Ammon's horn (tissue), 1 donor: ENCODE results near the gene C3orf20.

ENCODE experiments used
- DNase-seq: peaks from one replicate; pipeline ENCODE4 v3.0.0-alpha.2; 2016; ENCODE audit warnings: low spot score

Gene C3orf20

DNA sequence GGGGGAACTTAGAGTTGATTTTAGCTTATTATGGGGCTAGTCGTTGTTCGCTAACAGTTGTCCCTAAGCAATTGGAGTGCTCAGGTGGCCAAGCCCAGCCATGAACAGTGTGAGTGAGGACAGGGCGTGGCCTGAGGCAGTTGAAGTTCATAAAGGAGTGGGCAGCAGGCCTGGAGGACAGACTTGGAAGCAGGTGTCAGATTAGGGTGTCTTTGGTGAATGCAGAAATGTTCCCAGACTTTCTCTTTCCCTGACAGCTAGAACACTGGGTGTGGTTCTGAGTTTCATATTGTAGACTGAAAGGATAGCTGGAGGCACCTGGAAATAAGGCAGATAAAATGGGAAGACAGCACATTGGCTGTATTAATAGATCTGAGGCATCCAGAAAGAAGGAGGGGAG, 84.0 kb downstream of the C3orf20 start:
- DNase-seq = no peak

DNA sequence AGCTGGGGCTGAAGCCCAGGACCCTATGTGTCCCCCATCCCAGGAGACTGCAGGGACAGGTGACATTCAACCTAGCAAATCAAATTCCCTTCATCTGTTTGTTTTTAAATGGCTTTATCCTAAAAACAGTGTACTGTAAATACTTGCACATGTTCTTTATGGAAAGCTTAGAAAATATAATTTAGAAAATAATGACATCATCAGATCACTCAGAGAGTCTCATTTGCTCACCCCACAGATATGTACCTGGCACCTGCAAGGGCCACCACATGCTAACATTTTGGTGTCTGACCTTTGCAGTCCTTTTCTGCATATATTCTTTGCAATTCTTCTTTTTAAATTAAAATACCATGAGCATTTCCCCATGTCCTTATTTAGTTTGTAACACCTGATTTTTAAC, 85.2 kb downstream of the C3orf20 start:
- no peak for DNase-seq

DNA sequence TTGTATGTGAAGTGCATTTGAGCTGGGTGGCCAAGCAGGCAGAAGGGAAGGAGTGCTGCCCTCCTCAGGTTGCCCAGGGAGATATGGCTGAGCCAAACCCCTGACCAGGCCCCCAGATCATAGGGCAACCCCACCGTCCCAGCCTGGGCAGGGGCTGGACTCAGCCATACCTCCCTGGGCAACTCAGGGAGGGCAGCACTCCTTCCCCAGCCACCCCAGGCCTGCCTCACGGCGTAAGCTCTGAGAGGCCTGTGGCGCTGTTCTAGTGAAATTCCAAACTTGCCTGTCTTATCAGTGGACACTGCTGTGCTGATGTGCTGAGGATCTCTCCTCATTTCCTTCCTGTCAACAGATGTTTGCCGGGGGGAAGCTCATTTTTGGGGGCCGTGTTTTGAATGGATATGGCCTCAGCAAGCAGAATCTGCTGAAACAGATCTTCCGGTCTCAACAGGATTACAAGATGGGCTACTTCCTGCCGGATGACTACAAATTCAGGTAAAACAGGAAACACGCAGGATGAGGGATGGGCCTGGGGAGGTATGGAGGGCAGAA, 86.3 kb downstream of the C3orf20 start:
- DNase-seq = no peak

DNA sequence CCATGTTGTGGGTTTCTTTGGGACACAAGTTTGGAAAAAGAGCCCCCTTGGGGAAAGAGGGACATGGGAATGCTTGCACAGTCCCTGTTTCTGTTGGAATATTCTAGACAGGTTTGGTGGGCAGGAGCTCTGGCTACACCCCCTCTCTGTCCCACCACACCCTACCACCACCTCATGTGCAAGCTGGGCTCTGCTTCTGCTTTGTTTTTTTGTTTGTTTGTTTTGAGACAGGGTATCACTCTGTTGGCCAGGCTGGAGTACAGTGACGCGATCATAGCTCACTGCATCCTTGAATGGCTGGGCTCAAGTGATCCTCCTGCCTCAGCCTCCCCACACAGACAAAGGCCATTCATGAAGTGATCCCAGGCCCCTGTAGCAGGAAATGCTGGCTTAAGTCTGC, 86.9 kb downstream of the C3orf20 start:
- no peak for DNase-seq

DNA sequence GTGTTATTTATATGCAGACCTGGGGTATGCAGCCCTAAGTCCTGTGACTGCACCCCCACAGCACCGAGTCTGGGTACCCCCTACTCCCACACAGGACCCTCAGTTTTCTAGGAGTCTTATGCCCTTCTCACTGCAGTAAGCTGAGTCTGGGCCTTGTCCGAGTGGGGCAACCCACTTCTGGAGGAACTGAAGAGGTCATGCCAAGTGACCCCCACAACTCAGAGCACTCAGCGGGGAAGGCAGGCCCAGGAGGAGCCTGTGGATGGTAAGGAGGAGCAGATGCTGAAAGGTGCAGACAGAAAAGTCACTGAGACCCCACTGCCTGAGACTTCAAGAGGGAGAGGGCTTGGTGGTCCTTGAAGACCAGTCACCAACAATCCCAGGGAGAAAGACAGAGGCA, 87.8 kb downstream of the C3orf20 start:
- DNase-seq = no peak

DNA sequence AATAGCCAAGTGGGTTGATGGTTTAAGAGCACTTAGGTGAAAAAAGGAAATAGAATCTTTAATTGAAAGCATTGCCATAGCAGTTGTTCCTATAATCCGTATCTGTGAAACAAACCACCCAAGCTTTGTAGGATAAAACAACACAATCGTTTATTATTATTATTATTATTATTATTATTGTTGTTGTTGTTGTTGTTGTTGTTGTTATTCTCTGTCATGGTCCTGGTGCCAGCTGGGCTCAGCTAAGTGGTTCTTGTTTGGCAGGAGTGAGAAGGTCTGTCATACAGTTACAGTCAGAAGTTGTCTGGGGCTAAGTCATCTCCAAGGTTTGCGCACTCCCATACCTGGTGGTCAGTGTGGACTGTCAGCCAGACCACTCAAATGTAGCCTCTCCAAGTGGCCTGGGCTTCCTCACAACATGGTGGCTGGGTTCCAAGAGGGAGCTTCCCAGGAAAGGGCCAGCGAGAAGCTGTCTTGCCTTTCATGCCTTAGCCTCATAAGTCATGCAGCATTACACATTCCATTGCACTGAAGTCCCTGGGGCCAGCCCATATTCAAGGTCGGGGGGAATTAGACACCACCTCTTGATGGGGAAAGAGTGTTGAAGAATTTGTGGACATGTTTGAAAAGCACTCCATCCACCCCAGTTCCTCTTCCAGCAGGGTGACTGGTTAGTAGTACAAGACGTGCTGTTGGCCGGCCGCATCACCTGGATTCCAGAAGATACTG, 89.6 kb downstream of the C3orf20 start:
- DNase-seq = no peak

DNA sequence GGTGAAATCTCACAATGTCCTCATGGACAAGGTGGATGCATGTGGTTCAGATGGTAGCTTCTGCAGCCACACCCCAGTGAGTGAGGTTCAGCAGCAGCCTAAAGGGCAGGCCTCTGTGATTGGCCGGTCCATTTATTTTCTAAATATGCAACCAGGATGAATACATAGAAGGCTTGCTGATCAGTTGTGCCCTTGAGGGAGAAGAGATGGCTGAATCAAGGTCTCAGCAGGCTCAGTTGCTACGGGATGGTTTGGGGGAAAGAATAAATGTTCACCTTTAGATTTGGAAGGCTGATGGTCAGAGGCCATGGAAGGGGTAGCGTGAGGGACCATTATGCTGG, 90.1 kb downstream of the C3orf20 start:
- DNase-seq = no peak

DNA sequence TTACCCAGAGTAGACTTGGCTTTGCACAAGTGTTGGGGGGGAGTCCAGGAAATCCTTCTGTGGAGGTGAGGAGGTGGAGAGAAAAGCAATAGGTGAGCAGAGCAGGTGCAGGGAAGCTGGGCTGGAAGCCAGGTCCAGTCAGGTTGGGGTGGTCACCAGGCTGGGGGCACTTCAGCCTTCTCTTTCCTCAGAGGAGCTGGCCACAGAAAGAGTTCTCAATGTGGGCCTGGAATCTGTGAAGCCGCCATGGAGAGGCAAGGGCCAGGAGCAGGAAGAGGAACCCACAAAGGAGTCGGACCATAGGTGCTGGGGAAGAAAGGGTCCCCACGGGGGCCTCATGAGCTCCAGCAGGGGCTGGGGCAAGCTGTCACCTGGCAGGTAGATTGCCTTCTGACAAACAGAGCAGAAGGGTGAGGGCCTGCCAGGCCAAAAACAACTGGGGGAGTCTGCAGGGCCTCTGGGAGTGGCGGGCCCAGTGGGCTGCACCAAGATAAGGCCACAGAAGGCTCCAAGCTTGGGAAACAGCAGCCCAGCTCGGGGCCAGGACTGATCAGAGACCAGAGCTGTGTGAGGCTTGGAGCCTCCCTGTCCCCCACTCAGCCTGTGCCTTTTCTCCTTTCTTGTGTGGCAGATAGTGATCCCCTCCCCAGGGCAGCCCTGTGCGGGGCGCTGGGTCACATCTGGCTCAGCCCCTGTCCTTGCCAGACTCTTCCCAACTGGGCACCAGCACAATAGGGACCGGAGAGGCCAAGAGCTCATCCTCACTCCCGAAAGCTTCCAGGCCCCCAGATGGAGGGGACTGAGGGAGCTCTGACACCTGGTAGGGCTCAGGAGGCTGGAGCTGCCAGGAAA, 90.9 kb downstream of the C3orf20 start:
- no peak for DNase-seq

DNA sequence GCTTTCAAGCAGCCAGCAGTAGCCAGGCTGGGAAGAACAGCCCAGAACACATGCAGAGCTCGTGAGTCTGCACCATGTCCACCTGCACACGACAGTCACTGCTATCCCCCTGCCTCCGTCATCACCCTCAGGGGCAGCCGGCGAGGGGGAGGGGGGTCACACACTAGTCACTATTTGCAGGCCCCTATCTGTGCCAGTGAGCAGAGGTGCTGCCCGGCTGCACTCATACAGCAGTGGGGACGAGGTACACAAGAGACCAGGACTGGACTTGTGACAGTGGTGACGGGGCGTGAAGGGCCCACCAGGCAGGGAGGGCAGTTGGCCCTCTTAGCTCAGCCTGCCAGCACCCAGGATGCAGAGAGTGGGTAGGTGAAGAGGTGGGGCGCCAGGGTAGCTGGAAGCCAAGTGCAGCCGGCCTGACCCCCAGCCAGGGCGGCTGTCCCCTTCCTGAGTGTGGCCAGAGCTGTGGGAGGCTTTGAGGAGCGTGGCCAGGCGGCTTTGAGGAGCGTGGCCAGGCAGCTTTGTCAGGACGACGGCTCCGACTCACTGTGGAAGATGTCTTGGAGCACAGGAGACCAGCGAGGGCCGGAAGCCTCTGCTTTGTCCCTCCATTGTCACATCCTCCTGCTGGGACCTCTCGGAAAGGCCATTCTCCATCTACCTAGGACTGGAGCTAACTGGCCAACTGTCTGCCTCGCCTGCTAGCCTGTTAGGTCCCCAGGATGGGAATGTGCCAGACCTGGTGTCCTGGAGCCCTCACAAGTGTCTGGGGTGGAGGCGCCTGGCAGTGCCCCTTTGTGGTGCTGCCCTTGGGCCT, 91.7 kb downstream of the C3orf20 start:
- DNase-seq = no peak

DNA sequence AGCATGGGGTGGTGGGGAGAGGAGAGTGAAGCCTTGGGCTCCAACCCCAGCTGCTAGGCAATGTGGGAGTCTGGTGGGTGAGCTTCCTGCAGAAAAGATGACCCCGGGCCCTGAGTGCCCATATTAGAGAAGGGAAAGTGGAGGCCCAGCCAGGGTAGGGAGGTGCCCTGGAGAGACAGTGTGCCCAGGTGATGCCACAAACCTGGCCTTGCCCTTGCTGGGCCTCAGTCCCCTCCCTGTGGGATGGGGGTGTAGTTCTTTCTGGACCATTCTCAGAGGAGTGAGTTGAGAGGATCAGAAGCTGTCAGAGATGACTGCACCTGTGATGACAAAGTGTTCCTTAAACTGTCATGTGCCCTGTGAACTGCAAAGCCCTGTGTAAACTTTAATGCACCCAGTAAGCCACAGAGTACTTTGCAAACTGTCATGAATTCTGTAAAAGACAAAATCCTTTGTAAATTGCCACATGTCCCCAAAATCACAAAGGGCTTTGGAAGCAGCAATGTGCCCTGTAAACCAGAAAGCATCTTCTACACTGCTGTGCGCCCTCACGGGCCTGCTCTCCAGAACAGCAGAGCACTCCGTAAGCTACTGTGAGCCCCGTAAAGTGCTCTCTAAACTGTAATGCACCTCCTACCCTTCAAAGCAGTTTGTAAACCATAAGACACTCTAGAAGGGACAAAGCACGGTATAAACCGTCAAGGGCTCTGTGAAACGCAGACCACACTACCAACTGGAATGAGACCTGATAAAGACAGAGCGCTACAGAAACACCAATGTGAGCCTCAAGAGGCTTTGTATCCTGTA, 92.5 kb downstream of the C3orf20 start:
- DNase-seq = no peak

DNA sequence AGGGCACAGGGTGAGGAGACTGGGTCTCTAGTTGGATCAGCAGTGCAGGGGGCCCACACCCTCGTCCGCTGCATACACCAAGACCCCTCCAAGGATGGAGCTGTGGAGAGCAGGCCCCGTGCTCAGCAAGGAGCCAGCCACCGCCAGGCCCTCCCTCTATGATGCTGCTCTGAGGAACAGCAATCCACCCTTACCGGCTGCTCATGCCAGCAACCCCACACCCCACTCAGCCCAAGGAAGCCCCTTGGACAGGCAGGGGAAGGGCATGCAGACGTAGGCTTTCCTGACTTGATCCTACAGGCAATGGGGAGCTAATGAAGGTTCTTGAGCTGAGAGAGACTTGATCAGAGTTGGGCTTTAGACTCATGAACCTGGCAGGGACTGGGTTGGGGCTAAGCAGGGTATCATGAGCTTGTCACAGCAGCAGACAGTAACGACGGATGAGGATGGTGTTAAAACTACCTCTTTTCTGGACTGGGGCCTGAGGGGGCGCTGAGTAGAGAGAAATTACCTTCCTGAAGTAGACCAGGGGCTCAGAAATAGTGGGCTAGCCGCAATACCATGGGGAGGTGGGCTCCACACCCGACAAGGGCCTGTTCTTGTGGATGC, 93.3 kb downstream of the C3orf20 start:
- no peak for DNase-seq

DNA sequence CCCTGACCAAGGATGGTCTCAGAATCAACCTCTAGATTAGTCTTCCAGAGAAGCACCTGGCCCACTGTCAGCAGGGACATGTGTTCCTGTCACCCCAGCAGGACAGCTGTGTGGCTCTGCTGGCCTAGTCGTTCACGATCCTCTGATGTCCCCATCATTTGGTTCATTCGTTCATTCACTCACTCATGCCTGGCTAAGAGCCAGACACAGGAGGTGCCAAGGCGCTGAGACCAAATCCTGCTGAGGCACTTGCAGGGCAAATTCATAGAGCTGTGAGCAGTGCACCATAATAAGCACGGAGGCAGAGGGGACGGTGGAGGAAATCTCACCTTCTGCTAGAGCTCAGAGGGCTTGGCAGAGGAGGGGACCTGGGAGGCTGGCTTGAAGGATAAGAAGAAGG, 93.9 kb downstream of the C3orf20 start:
- DNase-seq = no peak

DNA sequence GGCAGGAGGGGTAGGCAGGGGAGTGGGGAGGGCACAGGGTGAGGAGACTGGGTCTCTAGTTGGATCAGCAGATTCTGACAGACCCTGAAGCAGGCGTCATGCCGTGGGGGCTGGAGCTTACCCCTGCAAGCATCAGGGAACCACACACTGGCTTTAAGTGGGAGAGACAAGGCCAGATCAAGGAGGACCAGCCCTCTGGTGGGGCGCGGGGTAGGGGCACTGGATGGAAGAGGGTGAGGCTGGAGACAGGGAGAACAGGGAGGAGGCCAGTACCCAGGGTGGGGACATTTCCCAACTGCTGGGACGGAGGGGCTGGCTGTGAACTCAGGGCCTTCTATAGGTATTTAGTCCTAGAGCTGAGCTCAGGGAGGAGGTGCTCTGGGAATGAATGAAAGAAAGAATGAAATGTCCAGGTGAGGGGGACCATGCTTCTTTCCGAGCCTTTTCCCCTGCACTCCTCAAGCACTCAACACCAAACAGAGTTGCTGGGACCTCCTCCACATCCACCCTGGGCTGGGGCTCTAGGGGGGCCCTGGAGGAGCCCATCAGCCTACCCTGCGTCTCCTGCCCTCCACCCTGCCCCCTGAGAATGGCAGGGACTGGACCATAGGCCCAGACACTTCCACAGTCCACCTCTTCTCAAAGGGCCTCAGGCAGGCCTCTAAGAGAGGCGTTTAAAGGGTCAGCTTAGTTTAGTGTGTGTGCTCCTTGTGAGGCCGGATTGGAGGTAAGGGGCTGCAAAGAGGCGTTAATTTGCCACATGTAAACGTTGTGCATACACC, 94.8 kb downstream of the C3orf20 start:
- no peak for DNase-seq

DNA sequence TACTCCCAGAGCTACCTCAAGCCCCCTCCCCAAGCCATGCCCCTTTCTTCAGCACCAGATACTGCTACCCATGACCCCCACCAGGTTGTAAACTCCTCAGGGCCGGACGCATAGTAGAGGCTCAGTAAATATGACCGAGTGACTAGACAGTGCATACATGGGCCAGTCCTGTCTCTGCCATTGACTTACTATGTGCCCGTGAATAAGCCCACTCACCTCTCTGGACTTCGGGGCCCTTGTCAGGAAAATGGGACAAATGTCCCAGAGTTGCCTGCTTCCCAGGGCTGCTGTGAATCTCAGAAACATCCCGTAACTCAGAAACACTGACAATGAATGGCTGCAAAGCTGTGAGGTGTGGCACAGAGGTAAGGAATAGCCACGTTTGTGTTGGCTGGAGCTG, 95.7 kb downstream of the C3orf20 start:
- no peak for DNase-seq

DNA sequence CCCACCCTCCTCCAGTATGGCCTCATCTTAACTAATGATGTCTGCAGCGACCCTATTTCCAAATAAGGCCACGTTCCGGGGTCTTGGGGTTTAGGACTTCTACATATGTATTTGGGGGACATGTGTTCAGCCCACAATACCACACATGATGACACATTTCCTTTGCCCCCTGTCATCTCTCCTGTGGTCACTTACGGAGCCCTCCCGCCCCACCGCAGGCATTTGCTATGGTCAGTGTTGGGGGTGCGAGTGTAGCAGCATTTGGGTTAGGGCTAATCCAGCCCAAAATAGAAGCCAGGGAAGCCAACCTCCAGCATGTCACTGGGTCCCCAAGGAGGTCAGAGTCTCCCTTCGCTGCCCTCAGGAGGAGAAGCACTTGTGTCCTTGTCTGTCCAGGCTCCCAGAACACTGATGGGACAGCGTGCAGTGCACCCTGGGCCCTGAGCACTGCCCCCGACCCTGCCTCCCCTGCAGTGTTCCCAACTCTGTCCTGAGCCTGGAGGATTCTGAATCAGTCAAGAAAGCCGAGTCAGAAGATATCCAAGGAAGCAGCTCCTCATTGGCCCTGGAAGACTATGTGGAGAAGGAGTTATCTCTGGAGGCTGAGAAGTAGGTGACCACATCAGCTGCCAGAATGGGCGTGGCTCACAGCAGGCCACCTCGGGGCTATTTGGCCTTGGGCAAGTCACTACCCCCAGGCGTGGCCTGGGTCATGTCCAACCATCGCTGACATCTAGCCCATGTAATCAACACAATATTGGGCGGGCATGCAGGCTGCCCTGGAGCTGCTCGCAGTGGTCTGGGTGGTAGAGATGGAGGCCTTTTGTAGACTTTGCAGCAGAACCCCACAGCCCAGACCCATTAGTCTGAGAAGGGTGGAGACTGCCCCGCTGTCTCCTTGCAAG, 96.9 kb downstream of the C3orf20 start:
- DNase-seq = no peak

DNA sequence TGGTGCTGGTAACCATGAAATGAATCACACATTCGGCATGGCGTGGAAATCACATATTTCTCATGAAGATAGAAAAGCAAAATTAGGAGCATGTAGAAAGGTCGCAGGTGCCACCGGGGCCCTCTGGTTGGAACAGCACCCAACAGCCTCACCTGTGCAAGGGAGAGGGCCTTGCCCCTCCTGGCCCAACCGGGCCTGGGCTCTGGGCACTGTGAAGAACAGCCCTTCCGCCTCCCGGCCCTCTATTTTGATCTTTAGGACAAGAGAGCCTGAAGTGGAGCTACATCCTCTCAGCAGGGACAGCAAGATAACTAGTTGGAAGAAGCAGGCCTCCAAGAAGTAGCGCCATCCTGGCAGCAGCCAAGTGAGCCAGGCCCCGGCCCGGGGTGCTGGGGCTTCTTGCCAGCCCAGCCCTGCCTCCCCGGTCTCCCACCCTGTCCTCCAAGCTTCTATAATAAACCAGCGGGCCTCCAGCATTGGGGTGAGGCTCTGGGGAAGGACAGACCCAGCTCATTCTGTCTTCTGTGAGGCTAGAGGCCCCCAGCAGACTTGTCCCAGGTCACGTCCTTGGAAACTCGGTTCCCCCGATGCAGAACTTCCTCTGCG, 97.7 kb downstream of the C3orf20 start:
- no peak for DNase-seq

DNA sequence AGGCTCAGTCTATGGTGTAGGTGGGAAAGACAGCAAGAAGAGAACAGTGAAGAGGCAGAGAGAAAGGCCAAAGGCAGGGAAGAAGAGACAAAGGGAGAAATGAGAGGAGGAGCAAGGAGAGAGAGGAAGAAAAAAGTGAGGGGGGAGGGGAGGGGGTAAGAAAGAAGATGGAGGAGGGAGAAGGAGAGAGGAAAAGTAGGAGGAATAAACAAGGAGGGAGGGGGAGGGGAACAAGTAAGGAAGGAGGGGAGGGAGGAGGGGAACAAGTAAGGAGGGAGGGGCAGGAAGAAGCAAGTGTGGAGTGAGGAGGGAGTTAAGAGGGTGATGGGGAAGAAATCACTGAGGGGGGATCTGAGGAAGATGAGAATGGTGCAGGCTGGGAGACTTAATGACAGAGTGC, 98.3 kb downstream of the C3orf20 start:
- DNase-seq = no peak

DNA sequence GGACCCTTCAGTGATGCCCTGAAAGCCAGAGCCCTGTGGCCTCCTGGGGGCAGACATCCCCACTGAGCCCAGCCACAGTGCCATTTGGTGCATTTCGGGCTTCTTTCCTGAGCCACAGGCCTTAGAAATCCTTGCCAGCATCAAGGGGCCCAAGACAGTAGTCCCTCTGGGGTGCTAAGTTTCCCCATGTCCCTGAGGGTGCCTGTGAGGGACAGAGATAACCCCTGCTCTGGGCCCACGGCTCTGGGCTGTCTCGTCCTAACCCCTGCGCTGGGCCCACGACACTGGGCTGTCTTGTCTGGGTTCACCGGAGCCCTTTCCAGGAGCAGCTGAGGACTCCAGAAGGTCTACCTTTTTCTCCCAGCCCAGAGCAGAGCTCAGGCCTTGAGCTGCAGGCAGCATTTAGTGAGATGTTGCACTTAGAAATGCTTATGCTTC, 98.8 kb downstream of the C3orf20 start:
- no peak for DNase-seq

DNA sequence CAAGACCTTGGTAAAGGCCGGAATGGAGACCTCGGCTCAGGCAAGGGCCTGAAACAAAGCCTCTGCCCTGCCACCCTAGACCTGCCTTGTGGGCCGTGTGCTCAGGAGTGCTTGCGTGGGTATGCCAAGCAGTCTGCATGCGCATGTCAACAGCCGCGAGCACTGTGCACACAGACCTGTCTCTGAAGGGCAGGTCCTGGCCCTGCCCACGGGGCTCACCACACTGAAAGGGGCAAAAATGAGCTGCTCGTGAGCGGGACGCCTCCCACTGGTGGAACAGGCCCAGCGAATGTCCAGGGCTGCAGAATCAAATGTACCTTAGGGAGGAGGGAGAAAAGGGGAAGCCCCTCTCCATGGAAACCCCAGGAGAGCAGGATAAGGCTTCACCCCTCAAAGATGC, 99.5 kb downstream of the C3orf20 start:
- DNase-seq = no peak
